Gastrocnemius medialis (tissue), 4 donors: ENCODE results near the gene SMTN. TPM values are rescaled to one million over a fixed set of nuclear protein-coding genes. Genes with fewer than 3 reads are reported as not detected.

Experiments used
- ATAC-seq, 2 donors: fragments of 150-250 bp; one replicate each; pipeline ENCODE4 v1.9.1; 2016
- DNase-seq, 2 donors: peaks; one replicate each; pipeline ENCODE4 v3.0.0-alpha.2; 2019
- H3K27ac ChIP-seq, 4 donors: fragments of 200-600 bp; sonication (generic); 1 replicate in 1 of 4; 2 replicates in 3 of 4; pipeline ENCODE4 v1.5.1; 2016 to 2018; ENCODE audit warnings: mild to moderate bottlenecking in 2 of 4, moderate library complexity in 1 of 4
- H3K27me3 ChIP-seq, 3 donors: fragments of 200-600 bp; sonication (generic) in 2 of 3; 1 replicate in 1 of 3; 2 replicates in 2 of 3; pipeline versions ENCODE4 v1.5.1 to v1.6.0; 2016 to 2019; ENCODE audit warnings: mild to moderate bottlenecking in 1 of 3, moderate library complexity in 1 of 3
- H3K36me3 ChIP-seq, 2 donors: fragments of 200-600 bp; sonication (generic) in 1 of 2; one replicate each; pipeline ENCODE4 v1.5.1; 2017 to 2018
- H3K4me1 ChIP-seq, 2 donors: fragments of 200-600 bp; sonication (generic) in 1 of 2; one replicate each; pipeline ENCODE4 v1.5.1; 2016 to 2017; ENCODE audit warnings: mild to moderate bottlenecking in 2 of 2
- H3K4me3 ChIP-seq, 4 donors: fragments of 200-600 bp; sonication (generic) in 3 of 4; 1 replicate in 1 of 4; 2 replicates in 3 of 4; pipeline ENCODE4 v1.5.1; 2016 to 2019; ENCODE audit warnings: mild to moderate bottlenecking in 2 of 4
- H3K9me3 ChIP-seq, 3 donors: fragments of 200-600 bp; sonication (generic) in 2 of 3; 1 replicate in 1 of 3; 2 replicates in 2 of 3; pipeline ENCODE4 v1.5.1; 2016 to 2019
- CTCF ChIP-seq, 5 experiments: fragments of 450-650 bp in 3 of 5; fragments of 200-600 bp in 2 of 5; sonication (generic) in 2 of 5; IDR thresholded peaks in 4 of 5; conservative IDR thresholded peaks in 1 of 5; 1 replicate in 4 of 5; 2 replicates in 1 of 5; pipeline ENCODE4 v1.5.1; 2016 to 2019; ENCODE audit warnings: antibody characterized with exemption in 5 of 5, mild to moderate bottlenecking in 3 of 5, moderate library complexity in 3 of 5
- POLR2A ChIP-seq, 2 donors: fragments of 450-650 bp; IDR thresholded peaks; one replicate each; pipeline ENCODE4 v1.6.1; 2017; ENCODE audit warnings: antibody characterized with exemption in 2 of 2, mild to moderate bottlenecking in 2 of 2, moderate library complexity in 2 of 2
- in situ Hi-C, 4 donors: fragments of 200-750 bp; cut with MboI; loops; one replicate each; pipeline versions ENCODE4 v1.15.0 to v1.8.0; 2017; ENCODE audit warnings: low sequenced_read_pairs in 4 of 4
- intact Hi-C: fragments of 100-400 bp; cut with DNase I; formaldehyde crosslinking; loops from one replicate; pipeline ENCODE4 v1.15.1; 2023; ENCODE audit warnings: low total_unique reads
- total RNA-seq, 4 donors: library from RNA; depleted of rRNA; stranded (reverse); fragments of >200 nt; gene quantifications; one replicate each; pipeline versions ENCODE4 v1.1.0 to v1.2.3, GENCODE V29; 2016

Gene SMTN
- total RNA-seq, 4 donors from 2014 or later = 39.5 to 104 (median 45.3) TPM

DNA sequence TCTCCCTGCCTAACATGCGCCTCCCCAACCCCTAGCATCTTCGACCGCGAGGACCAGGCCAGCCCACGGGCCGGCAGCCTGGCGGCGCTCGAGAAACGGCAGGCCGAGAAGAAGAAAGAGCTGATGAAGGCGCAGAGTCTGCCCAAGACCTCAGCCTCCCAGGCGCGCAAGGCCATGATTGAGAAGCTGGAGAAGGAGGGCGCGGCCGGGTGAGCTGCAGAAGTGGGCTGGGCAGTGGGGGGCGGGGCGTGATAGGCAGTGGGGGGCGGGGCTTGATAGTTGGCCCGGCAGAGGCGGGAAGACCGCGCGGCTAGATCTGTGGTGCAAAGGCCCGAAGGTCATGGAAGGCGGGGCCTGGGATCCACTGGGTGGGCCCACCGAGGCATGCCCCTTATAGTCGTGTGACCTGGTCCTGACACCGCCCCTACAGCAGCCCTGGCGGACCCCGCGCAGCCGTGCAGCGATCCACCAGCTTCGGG lies 17.6 kb downstream of the SMTN start:
- H3K36me3 ChIP-seq = peaks cover 0 to 57% of the 10 kb centered on the region in 2 donors
- no peak overlapping the region for H3K4me3 ChIP-seq
- TF ChIP-seq CTCF (IDR thresholded peaks at IDR 0.05 in 4 of 5, conservative IDR thresholded peaks at IDR 0.05 in 1 of 5) (no peak), POLR2A (IDR thresholded peaks at IDR 0.05) (no peak)
- H3K9me3 ChIP-seq = no peaks in the 10 kb centered on the region
- no peak for ATAC-seq
- peak overlapping the region; percentile 93 to 98 (median 96) for H3K27ac ChIP-seq
- in situ Hi-C loops (loop anchor here in 1 of 4 donors (10.0 kb wide), 1 partner anchor 136 kb away; no protein-coding TSS in a partner anchor), intact Hi-C loops (no loop called here)
- H3K4me1 ChIP-seq = peaks cover 54 to 69% of the 10 kb centered on the region in 2 donors
- H3K27me3 ChIP-seq = no peaks in the 10 kb centered on the region
- peak in 1 of 2 donors; percentile 37 for DNase-seq

DNA sequence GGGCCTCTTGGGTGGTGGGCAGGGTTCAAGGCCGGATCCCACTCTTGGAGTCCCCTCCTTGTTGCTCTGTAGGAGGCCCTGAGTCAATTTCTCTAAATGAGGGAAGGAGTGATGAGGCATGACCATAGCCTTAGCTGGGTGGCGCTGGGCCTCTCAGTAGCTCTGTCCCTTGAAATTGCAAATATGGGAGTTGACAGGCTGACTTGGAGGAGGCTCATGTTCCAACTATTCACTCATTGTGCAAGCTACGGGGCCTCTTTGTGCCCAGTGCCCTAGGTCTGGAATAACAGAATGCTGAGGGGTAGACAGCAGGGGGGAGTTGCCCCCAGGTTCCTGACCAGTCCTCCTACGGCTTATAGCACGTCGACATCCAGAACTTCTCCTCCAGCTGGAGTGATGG lies 18.3 kb downstream of the SMTN start:
- peak in 1 of 2 donors; percentile 56 for DNase-seq
- ATAC-seq = peak; percentile 35 to 66
- TF ChIP-seq CTCF (IDR thresholded peaks at IDR 0.05 in 4 of 5, conservative IDR thresholded peaks at IDR 0.05 in 1 of 5) (no peak), POLR2A (IDR thresholded peaks at IDR 0.05) (no peak)
- peaks cover 0 to 57% of the 10 kb centered on the region in 2 donors for H3K36me3 ChIP-seq
- in situ Hi-C loops = loop anchor here in 1 of 4 donors (10.0 kb wide), 1 partner anchor 135 kb away; no protein-coding TSS in a partner anchor
- H3K9me3 ChIP-seq = no peaks in the 10 kb centered on the region
- peak overlapping the region; percentile 93 to 98 (median 96) for H3K27ac ChIP-seq
- intact Hi-C loops = no loop called here
- H3K4me3 ChIP-seq = no peak overlapping the region
- H3K27me3 ChIP-seq = no peaks in the 10 kb centered on the region
- peaks cover 48 to 62% of the 10 kb centered on the region in 2 donors for H3K4me1 ChIP-seq

GRCh38 chr22:31099841-31100761 lies 19.0 kb downstream of the SMTN start:
- H3K36me3 ChIP-seq = peaks cover 0 to 57% of the 10 kb centered on the region in 2 donors
- H3K4me1 ChIP-seq = peaks cover 41 to 55% of the 10 kb centered on the region in 2 donors
- no peaks in the 10 kb centered on the region for H3K27me3 ChIP-seq
- peak overlapping the region; percentile 93 to 98 (median 96) for H3K27ac ChIP-seq
- TF ChIP-seq POLR2A (IDR thresholded peaks at IDR 0.05) = no peak
- TF ChIP-seq CTCF (IDR thresholded peaks at IDR 0.05 in 4 of 5, conservative IDR thresholded peaks at IDR 0.05 in 1 of 5) = no peak
- DNase-seq = peak in 1 of 2 donors; percentile 12
- in situ Hi-C loops (loop anchor here in 1 of 4 donors (10.0 kb wide), 1 partner anchor 135 kb away; no protein-coding TSS in a partner anchor), intact Hi-C loops (loop anchor here (5.0 kb wide), 1 partner anchor 192 kb away; the partner anchor contains the start of gene PIK3IP1)
- ATAC-seq = no peak
- H3K4me3 ChIP-seq = no peak overlapping the region
- H3K9me3 ChIP-seq = no peaks in the 10 kb centered on the region

DNA sequence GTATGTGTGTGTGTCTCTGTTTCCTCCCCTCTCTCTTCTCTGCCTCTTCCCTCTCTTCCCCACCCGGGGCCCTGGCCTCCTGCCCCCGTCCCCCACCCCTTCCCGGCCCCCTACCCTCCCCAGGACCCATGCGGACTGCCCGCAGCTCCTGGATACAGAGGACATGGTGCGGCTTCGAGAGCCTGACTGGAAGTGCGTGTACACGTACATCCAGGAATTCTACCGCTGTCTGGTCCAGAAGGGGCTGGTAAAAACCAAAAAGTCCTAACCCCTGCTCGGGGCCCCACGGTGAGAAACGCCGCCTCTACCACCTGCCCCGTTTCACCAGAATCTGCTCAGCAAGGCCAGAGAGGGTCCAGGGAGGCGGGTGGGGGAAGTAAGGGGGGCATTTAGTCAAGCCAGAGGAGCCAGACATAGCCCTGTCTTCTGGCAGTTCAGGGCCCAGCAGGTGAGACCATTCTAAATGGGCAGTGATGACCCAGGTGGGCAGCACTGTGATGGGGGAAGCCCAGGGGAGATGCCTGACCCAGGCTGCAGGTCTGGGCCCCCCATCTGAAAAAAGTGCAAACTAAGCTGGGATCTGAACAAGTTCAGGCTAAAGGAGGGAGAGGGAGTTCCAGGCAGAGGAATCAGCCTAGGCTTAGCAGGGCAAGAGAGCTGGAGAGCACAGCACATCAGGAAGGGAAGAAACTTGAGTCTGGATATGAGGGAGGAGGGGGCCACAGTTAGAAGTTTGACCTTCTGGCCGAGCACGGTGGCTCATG lies 19.8 kb downstream of the SMTN start:
- Histone ChIP-seq H3K27ac (peak overlapping the region; percentile 93 to 98 (median 96)), H3K36me3 (peaks cover 0 to 51% of the 10 kb centered on the region in 2 donors), H3K4me1 (peaks cover 44 to 46% of the 10 kb centered on the region in 2 donors), H3K4me3 (no peak overlapping the region), H3K9me3 (no peaks in the 10 kb centered on the region), H3K27me3 (no peaks in the 10 kb centered on the region)
- DNase-seq = no peak
- no peak for ATAC-seq
- intact Hi-C loops = loop anchor here (5.0 kb wide), 1 partner anchor 191 kb away; the partner anchor contains the start of gene PIK3IP1
- in situ Hi-C loops = no loop called here
- no peak for TF ChIP-seq CTCF (IDR thresholded peaks at IDR 0.05 in 4 of 5, conservative IDR thresholded peaks at IDR 0.05 in 1 of 5)
- TF ChIP-seq POLR2A (IDR thresholded peaks at IDR 0.05) = no peak
